ENCODE results near the gene CFAP210.
"Not testable (repeated sequence)": the region's sequence is repeated elsewhere in the genome, so short reads cannot be mapped to it uniquely, and the experiment has no call there.

The CFAP210 gene

GRCh38 chr2:169619946-169620345 is 74.3 kb downstream of the CFAP210 start:
- no peak for DNase-seq (ENCODE audit: low read depth)

- not testable (repeated sequence) for DNase-seq (ENCODE audit: low read depth)
These were observed 78.2 kb downstream of the CFAP210 start for GRCh38 chr2:169615982-169616381.

- DNase-seq (ENCODE audit: low read depth) = no peak
These were observed 80.3 kb downstream of the CFAP210 start for GRCh38 chr2:169613876-169614275.

- no peak for DNase-seq (ENCODE audit: low read depth)
These were observed 84.9 kb downstream of the CFAP210 start for GRCh38 chr2:169609264-169609663.

GRCh38 chr2:169599568-169599967 is 94.6 kb downstream of the CFAP210 start:
- DNase-seq (ENCODE audit: low read depth) = no peak

- no peak for DNase-seq (ENCODE audit: low read depth)
These were observed 95.2 kb downstream of the CFAP210 start for GRCh38 chr2:169598982-169599381.

GRCh38 chr2:169596546-169596945 is 97.7 kb downstream of the CFAP210 start:
- not testable (repeated sequence) for DNase-seq (ENCODE audit: low read depth)
